CD8-positive, alpha-beta memory T cell (primary cell): ENCODE data around the gene AFF2. TPM values are rescaled to one million over a fixed set of nuclear protein-coding genes. Genes with fewer than 3 reads are reported as not detected.

Experiments
- CTCF ChIA-PET: fragments of 350-600 bp; sonication (Branson Sonifier 250); formaldehyde crosslinking; loops from one replicate; lab custom pipeline; 2021; ENCODE audit warnings: antibody characterized with exemption; lab: Charles Lee
- POLR2A ChIA-PET: fragments of 350-600 bp; sonication (Branson Sonifier 250); formaldehyde crosslinking; loops from one replicate; lab custom pipeline; 2021; ENCODE audit warnings: antibody characterized with exemption; lab: Charles Lee
- DNase-seq, 5 donors: peaks; one replicate each; pipeline versions ENCODE4 v3.0.0 to v3.0.0-alpha.2; 2020 to 2022; ENCODE audit warnings: mixed read lengths in 1 of 5
- H3K27ac ChIP-seq: one replicate; pipeline ENCODE4 v1.7.0; 2013; ENCODE audit warnings: low read depth, mild to moderate bottlenecking, low read length, moderate library complexity
- H3K27me3 ChIP-seq: 2 replicates; pipeline ENCODE4 v1.7.0; 2013; ENCODE audit warnings: low read length, mild to moderate bottlenecking; ENCODE audit not compliant: insufficient read depth, poor library complexity, severe bottlenecking
- H3K36me3 ChIP-seq: 2 replicates; pipeline ENCODE4 v1.7.0; 2013; ENCODE audit warnings: mild to moderate bottlenecking, low read length, moderate library complexity; ENCODE audit not compliant: insufficient read depth
- H3K4me1 ChIP-seq: 2 replicates; pipeline ENCODE4 v1.7.0; 2013; ENCODE audit warnings: mild to moderate bottlenecking, low read length, moderate library complexity; ENCODE audit not compliant: insufficient read depth
- H3K4me3 ChIP-seq: 2 replicates; pipeline ENCODE4 v1.7.0; 2013; ENCODE audit warnings: mild to moderate bottlenecking, low read length
- H3K9me3 ChIP-seq: 2 replicates; pipeline ENCODE4 v1.7.0; 2013; ENCODE audit warnings: mild to moderate bottlenecking, low read length
- H3K27ac Mint-ChIP-seq, 8 donors: one replicate each; pipeline ENCODE4 v1.8.0; 2020 to 2021; ENCODE audit warnings: mixed read lengths in 8 of 8, mild to moderate bottlenecking in 6 of 8, inconsistent platforms in 3 of 8, moderate library complexity in 3 of 8
- H3K27me3 Mint-ChIP-seq, 2 donors: one replicate each; pipeline ENCODE4 v1.8.0; 2020 to 2021; ENCODE audit warnings: mixed read lengths in 2 of 2, mild to moderate bottlenecking in 1 of 2, moderate library complexity in 1 of 2
- H3K36me3 Mint-ChIP-seq, 3 donors: one replicate each; pipeline ENCODE4 v1.8.0; 2020 to 2021; ENCODE audit warnings: mixed read lengths in 3 of 3, inconsistent platforms in 1 of 3, mild to moderate bottlenecking in 1 of 3
- H3K4me1 Mint-ChIP-seq, 3 donors: one replicate each; pipeline ENCODE4 v1.8.0; 2020 to 2021; ENCODE audit warnings: mixed read lengths in 3 of 3, inconsistent platforms in 1 of 3, mild to moderate bottlenecking in 1 of 3
- H3K4me3 Mint-ChIP-seq, 7 donors: one replicate each; pipeline ENCODE4 v1.8.0; 2020 to 2021; ENCODE audit warnings: mixed read lengths in 7 of 7, mild to moderate bottlenecking in 6 of 7, moderate library complexity in 4 of 7, inconsistent platforms in 2 of 7
- H3K9me3 Mint-ChIP-seq, 5 donors: one replicate each; pipeline ENCODE4 v1.8.0; 2020 to 2022; ENCODE audit warnings: mixed read lengths in 5 of 5, mild to moderate bottlenecking in 3 of 5, moderate library complexity in 2 of 5, inconsistent platforms in 1 of 5
- polyA plus RNA-seq: library from polyadenylated mRNA; unstranded; fragments of 300-500 nt; fragmentation: Illumina TruSeq; gene quantifications from one replicate; pipeline ENCODE4 v1.2.3, GENCODE V29; 2021
- total RNA-seq, 2 experiments: library from RNA; stranded (reverse); gene quantifications; one replicate each; pipeline ENCODE4 v1.2.3, GENCODE V29; 2021

AFF2 gene
- total and polyA plus RNA-seq, 3 experiments from 2014 or later = 0.27 to 0.33 TPM; not detected in 1

GRCh38 chrX:148788449-148788848 is 288.0 kb downstream of the AFF2 start:
- Histone ChIP-seq H3K4me1 (no peaks in the 10 kb centered on the region), H3K36me3 (no peaks in the 10 kb centered on the region), H3K4me3 (no peak overlapping the region), H3K9me3 (no peaks in the 10 kb centered on the region), H3K27ac (no peak overlapping the region), H3K27me3 (no peaks in the 10 kb centered on the region)
- H3K9me3 Mint-ChIP-seq = no peaks in the 10 kb centered on the region
- no peaks in the 10 kb centered on the region for H3K36me3 Mint-ChIP-seq
- H3K4me3 Mint-ChIP-seq = no peak overlapping the region
- DNase-seq = no peak
- H3K4me1 Mint-ChIP-seq = no peaks in the 10 kb centered on the region
- H3K27me3 Mint-ChIP-seq = peaks cover 0 to 3% of the 10 kb centered on the region in 2 donors
- ChIA-PET POLR2A (no interaction called here), CTCF (no interaction called here)
- no peak overlapping the region for H3K27ac Mint-ChIP-seq

- no peak overlapping the region for H3K27ac ChIP-seq
- H3K9me3 ChIP-seq = no peaks in the 10 kb centered on the region
- ChIA-PET CTCF (no interaction called here), POLR2A (no interaction called here)
- no peak for DNase-seq
- H3K4me1 ChIP-seq = no peaks in the 10 kb centered on the region
- H3K27me3 Mint-ChIP-seq = no peaks in the 10 kb centered on the region
- H3K4me3 ChIP-seq = no peak overlapping the region
- no peak overlapping the region for H3K4me3 Mint-ChIP-seq
- H3K4me1 Mint-ChIP-seq = no peaks in the 10 kb centered on the region
- no peaks in the 10 kb centered on the region for H3K27me3 ChIP-seq
- no peak overlapping the region for H3K27ac Mint-ChIP-seq
- no peaks in the 10 kb centered on the region for H3K36me3 ChIP-seq
- H3K36me3 Mint-ChIP-seq = no peaks in the 10 kb centered on the region
- H3K9me3 Mint-ChIP-seq = no peaks in the 10 kb centered on the region
Observed at GRCh38 chrX:148794350-148794749, 293.9 kb downstream of the AFF2 start.

DNA sequence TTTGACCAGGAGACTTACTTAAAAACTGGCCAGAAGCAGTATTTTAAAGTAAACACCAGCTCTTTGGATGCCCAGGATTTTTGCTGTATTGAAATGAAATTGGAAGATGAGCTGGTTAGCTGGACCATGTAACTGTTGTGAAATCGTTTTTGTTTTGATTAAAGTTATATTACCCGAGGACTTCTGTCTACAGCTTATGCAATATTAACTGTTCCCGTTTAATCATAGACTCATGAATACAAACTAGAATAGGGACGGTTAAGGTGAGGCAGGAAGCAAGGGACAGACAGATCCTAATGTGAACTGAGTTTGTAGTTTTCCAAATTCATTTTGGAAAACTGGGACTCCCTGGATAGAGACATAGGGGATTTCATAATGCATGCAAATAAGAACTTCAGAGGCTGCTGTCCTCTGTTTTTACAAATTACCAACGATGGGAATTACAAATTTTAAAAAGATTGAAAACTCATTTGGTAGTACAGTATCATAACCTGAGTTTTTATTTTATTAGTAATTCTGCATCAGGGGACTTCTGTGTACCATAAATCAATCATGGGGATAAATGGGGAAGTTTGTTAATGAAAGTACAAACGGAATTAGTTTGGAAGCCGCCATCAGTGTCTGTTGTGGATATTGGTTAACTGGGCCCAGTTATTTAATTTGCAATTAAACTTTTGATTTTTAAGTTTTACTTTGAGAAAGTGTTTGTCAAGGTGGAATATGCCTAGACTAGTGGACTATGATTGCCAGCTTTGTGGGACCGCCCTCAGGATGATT is 304.4 kb downstream of the AFF2 start:
- ChIA-PET CTCF (no interaction called here), POLR2A (no interaction called here)
- H3K27me3 ChIP-seq = no peaks in the 10 kb centered on the region
- Mint-ChIP-seq H3K9me3 (no peaks in the 10 kb centered on the region), H3K27ac (no peak overlapping the region), H3K36me3 (no peaks in the 10 kb centered on the region), H3K4me3 (no peak overlapping the region), H3K4me1 (no peaks in the 10 kb centered on the region), H3K27me3 (peaks cover 0 to 5% of the 10 kb centered on the region in 2 donors)
- DNase-seq = no peak
- no peaks in the 10 kb centered on the region for H3K36me3 ChIP-seq
- H3K4me1 ChIP-seq = no peaks in the 10 kb centered on the region
- H3K9me3 ChIP-seq = no peaks in the 10 kb centered on the region
- H3K4me3 ChIP-seq = no peak overlapping the region
- no peak overlapping the region for H3K27ac ChIP-seq

- H3K4me3 Mint-ChIP-seq = no peak overlapping the region
- no peaks in the 10 kb centered on the region for H3K27me3 ChIP-seq
- H3K4me1 Mint-ChIP-seq = no peaks in the 10 kb centered on the region
- POLR2A ChIA-PET = no interaction called here
- H3K4me3 ChIP-seq = no peak overlapping the region
- H3K27me3 Mint-ChIP-seq = peaks cover 0 to 9% of the 10 kb centered on the region in 2 donors
- CTCF ChIA-PET = no interaction called here
- DNase-seq = no peak
- no peaks in the 10 kb centered on the region for H3K9me3 ChIP-seq
- no peak overlapping the region for H3K27ac Mint-ChIP-seq
- no peaks in the 10 kb centered on the region for H3K4me1 ChIP-seq
- no peak overlapping the region for H3K27ac ChIP-seq
- H3K9me3 Mint-ChIP-seq = no peaks in the 10 kb centered on the region
- H3K36me3 ChIP-seq = no peaks in the 10 kb centered on the region
- H3K36me3 Mint-ChIP-seq = no peaks in the 10 kb centered on the region
Observed at GRCh38 chrX:148806145-148806870, 305.9 kb downstream of the AFF2 start.

DNA sequence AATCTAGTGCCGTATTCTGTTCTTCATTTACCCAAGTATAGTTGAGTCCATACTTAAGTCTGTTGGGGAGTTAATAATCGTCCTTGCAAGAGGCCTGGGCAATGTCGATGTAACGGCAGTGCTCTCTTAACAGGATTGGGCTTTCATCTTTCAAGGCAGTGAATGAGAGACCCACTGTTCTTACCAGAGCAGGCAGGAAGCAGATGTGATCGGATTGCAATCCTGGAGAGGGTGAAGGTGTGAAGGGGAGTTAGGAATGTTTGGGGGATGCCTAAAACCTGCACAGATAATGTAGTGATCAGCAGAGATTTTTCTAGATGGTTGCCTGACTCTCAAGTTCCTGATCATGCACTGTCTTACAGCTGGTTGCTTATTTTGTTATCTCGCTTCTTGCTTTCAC is 308.4 kb downstream of the AFF2 start:
- Mint-ChIP-seq H3K36me3 (no peaks in the 10 kb centered on the region), H3K4me3 (no peak overlapping the region), H3K27ac (no peak overlapping the region), H3K27me3 (peaks cover 6 to 9% of the 10 kb centered on the region in 2 donors), H3K9me3 (no peaks in the 10 kb centered on the region), H3K4me1 (no peaks in the 10 kb centered on the region)
- POLR2A ChIA-PET = no interaction called here
- Histone ChIP-seq H3K27ac (no peak overlapping the region), H3K4me3 (no peak overlapping the region), H3K36me3 (no peaks in the 10 kb centered on the region), H3K9me3 (no peaks in the 10 kb centered on the region), H3K27me3 (no peaks in the 10 kb centered on the region), H3K4me1 (no peaks in the 10 kb centered on the region)
- no peak for DNase-seq
- CTCF ChIA-PET = no interaction called here

DNA sequence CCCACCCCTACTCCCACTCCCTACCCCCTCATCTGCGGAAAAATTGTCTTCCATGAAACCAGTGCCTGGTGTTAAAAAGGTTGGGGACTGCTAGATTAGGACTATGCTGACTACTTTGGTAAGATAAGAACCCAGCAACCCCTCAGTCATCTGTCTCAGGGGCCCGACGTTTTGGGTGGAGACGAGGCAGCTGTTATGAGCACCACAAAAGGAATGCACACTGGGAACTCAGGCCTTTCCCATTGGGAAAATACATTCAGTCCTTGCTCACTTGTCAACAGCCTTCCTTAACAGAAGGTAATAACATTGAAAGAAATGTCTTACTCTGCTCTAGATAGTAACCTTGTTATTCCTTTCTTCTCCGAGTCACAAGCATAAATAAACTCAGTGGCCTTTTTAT is 310.8 kb downstream of the AFF2 start:
- no peaks in the 10 kb centered on the region for H3K27me3 ChIP-seq
- Mint-ChIP-seq H3K36me3 (no peaks in the 10 kb centered on the region), H3K4me1 (no peaks in the 10 kb centered on the region), H3K9me3 (no peaks in the 10 kb centered on the region), H3K27me3 (peaks cover 6 to 9% of the 10 kb centered on the region in 2 donors), H3K4me3 (no peak overlapping the region), H3K27ac (no peak overlapping the region)
- no peak overlapping the region for H3K4me3 ChIP-seq
- DNase-seq = no peak
- ChIA-PET POLR2A (no interaction called here), CTCF (no interaction called here)
- no peaks in the 10 kb centered on the region for H3K9me3 ChIP-seq
- H3K27ac ChIP-seq = no peak overlapping the region
- H3K4me1 ChIP-seq = no peaks in the 10 kb centered on the region
- H3K36me3 ChIP-seq = no peaks in the 10 kb centered on the region

- Mint-ChIP-seq H3K36me3 (no peaks in the 10 kb centered on the region), H3K27ac (no peak overlapping the region), H3K9me3 (no peaks in the 10 kb centered on the region), H3K4me1 (no peaks in the 10 kb centered on the region), H3K27me3 (peaks cover 6 to 11% of the 10 kb centered on the region in 2 donors), H3K4me3 (no peak overlapping the region)
- no peaks in the 10 kb centered on the region for H3K4me1 ChIP-seq
- H3K9me3 ChIP-seq = no peaks in the 10 kb centered on the region
- H3K27ac ChIP-seq = no peak overlapping the region
- DNase-seq = no peak
- H3K4me3 ChIP-seq = no peak overlapping the region
- no peaks in the 10 kb centered on the region for H3K27me3 ChIP-seq
- ChIA-PET CTCF (no interaction called here), POLR2A (no interaction called here)
- H3K36me3 ChIP-seq = no peaks in the 10 kb centered on the region
Observed at GRCh38 chrX:148813422-148813821, 313.0 kb downstream of the AFF2 start.

DNA sequence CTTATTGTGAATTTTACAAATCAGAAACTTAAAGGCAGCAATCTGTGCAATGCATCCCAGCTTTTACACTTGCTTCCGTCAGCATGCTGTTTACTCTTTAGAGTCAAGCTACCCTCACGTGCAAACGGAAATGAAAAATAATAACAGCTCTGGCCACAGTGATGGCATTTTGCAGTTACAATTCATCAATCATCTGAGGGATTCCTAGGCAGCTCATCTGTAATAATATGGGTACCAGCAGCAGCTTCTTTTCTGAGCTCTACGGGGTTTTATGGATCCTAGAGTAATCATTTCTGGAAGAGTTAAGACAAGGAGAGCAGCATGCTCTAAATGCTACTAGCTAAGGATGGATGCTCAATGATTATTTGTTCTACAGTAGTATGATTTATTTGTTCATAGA is 313.6 kb downstream of the AFF2 start:
- Histone ChIP-seq H3K4me1 (no peaks in the 10 kb centered on the region), H3K9me3 (no peaks in the 10 kb centered on the region), H3K36me3 (no peaks in the 10 kb centered on the region), H3K27me3 (no peaks in the 10 kb centered on the region), H3K27ac (no peak overlapping the region), H3K4me3 (no peak overlapping the region)
- Mint-ChIP-seq H3K27ac (no peak overlapping the region), H3K9me3 (no peaks in the 10 kb centered on the region), H3K4me1 (no peaks in the 10 kb centered on the region), H3K4me3 (no peak overlapping the region), H3K36me3 (no peaks in the 10 kb centered on the region), H3K27me3 (peaks cover 6 to 11% of the 10 kb centered on the region in 2 donors)
- ChIA-PET POLR2A (no interaction called here), CTCF (no interaction called here)
- no peak for DNase-seq
